Endothelial cell of umbilical vein (primary cell): ENCODE results near the gene NONO.

Source experiments
- CTCF ChIP-seq, 2 donors: IDR thresholded peaks; 1 replicate in 1 of 2; 2 replicates in 1 of 2; pipeline ENCODE4 v1.5.1; 2011; ENCODE audit warnings: low read length in 2 of 2, mild to moderate bottlenecking in 2 of 2, moderate library complexity in 2 of 2, control low read depth in 1 of 2, inconsistent platforms in 1 of 2, low read depth in 1 of 2; ENCODE audit not compliant: insufficient read depth in 1 of 2; ENCODE audit errors: extremely low read depth in 1 of 2
- EZH2 ChIP-seq: IDR thresholded peaks from 2 replicates; pipeline ENCODE4 v1.6.1; 2012; ENCODE audit warnings: borderline replicate concordance, low read depth, mild to moderate bottlenecking, moderate library complexity, low read length, inconsistent platforms; ENCODE audit not compliant: severe bottlenecking
- JUN ChIP-seq: IDR thresholded peaks from 2 replicates; pipeline ENCODE4 v1.6.1; 2011; ENCODE audit warnings: borderline replicate concordance, low read depth; ENCODE audit not compliant: insufficient read length, insufficient read depth
- MYC ChIP-seq: IDR thresholded peaks from one replicate; pipeline ENCODE4 v1.6.1; 2011; ENCODE audit warnings: mild to moderate bottlenecking, low read depth, low read length
- POLR2A ChIP-seq: IDR thresholded peaks from 2 replicates; pipeline ENCODE4 v1.6.1; 2012; ENCODE audit warnings: low read depth, mild to moderate bottlenecking, control low read depth, low read length
- POLR2AphosphoS5 ChIP-seq: IDR thresholded peaks from 2 replicates; pipeline ENCODE4 v1.6.1; 2012; ENCODE audit warnings: low read depth, mild to moderate bottlenecking, control low read depth, low read length, moderate library complexity; ENCODE audit not compliant: insufficient read depth
- TF ChIP-seq, protein P1 (sequence below): IDR thresholded peaks from 2 replicates; pipeline ENCODE4 v1.6.1; 2011; ENCODE audit not compliant: insufficient read depth, insufficient read length

DNA sequence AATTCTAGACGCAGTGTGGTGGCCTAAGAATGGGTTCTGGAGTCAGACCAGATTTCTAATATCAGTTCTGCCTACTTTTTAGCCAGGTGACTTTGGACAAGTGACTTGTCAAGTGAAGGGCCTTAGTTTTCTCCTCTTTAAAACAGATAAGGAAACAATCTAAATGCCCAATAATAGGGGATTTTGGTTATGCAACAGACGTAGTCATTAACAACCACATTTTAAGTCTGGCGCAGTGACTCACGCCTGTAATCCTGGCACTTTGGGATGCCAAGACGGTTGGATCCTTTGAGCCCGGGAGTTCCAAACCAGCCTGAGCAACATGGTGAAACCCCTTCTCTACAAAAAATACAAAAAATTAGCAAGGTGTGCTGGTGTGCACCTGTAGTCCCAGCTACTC is 27.4 kb upstream of the NONO start:
- TF ChIP-seq CTCF (IDR thresholded peaks at IDR 0.05; ENCODE audit: extremely low read depth in 1 of 2, insufficient read depth in 1 of 2, low read depth in 1 of 2, low read length in 2 of 2) (no peak), EZH2 (no peak), POLR2A (no peak), POLR2AphosphoS5 (no peak), JUN (no peak), MYC (no peak)
- TF ChIP-seq, protein P1, sequence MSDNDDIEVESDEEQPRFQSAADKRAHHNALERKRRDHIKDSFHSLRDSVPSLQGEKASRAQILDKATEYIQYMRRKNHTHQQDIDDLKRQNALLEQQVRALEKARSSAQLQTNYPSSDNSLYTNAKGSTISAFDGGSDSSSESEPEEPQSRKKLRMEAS, result no peak
